Breast epithelium (tissue), 3 donors: ENCODE results near the gene CLK4.

Experiments used
- POLR2A ChIP-seq: fragments of 450-650 bp; IDR thresholded peaks from one replicate; pipeline ENCODE4 v1.6.1; 2016; ENCODE audit warnings: antibody characterized with exemption, mild to moderate bottlenecking, moderate library complexity
- POLR2AphosphoS5 ChIP-seq, 3 donors: sonication (generic); formaldehyde crosslinking; IDR thresholded peaks; one replicate each; pipeline ENCODE4 v1.6.1; 2017; ENCODE audit warnings: antibody characterized with exemption in 3 of 3
- TF ChIP-seq, protein P1 (sequence below), 3 donors: fragments of 450-650 bp; IDR thresholded peaks; one replicate each; pipeline ENCODE4 v1.5.1; 2016 to 2017; ENCODE audit warnings: antibody characterized with exemption in 3 of 3, mild to moderate bottlenecking in 3 of 3, moderate library complexity in 3 of 3

DNA sequence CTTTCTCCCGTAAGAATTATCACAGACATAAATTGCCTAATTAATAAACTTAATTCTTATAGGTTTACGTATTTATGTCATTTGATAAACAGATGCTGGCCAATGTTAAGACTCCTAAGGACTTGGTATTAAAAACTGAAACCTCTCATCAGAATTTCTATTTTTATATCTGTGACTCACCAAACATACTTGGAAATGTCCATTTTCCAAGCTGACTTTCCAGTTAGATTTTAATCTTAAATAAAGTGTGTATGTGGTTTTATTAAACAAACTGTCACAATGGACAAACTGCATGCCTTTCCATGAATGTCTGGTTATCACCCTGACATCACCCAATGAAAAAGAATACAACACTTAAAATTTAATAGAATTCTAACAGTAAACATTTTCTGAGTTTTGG lies 24.1 kb downstream of the CLK4 start:
- TF ChIP-seq, protein P1, sequence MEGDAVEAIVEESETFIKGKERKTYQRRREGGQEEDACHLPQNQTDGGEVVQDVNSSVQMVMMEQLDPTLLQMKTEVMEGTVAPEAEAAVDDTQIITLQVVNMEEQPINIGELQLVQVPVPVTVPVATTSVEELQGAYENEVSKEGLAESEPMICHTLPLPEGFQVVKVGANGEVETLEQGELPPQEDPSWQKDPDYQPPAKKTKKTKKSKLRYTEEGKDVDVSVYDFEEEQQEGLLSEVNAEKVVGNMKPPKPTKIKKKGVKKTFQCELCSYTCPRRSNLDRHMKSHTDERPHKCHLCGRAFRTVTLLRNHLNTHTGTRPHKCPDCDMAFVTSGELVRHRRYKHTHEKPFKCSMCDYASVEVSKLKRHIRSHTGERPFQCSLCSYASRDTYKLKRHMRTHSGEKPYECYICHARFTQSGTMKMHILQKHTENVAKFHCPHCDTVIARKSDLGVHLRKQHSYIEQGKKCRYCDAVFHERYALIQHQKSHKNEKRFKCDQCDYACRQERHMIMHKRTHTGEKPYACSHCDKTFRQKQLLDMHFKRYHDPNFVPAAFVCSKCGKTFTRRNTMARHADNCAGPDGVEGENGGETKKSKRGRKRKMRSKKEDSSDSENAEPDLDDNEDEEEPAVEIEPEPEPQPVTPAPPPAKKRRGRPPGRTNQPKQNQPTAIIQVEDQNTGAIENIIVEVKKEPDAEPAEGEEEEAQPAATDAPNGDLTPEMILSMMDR (IDR thresholded peaks at IDR 0.05) = no peak
- TF ChIP-seq POLR2A (no peak), POLR2AphosphoS5 (IDR thresholded peaks at IDR 0.05) (no peak)
